GM21737 (cell line): Measurements from ENCODE around the gene CFAP97D1.

Experiments used
- ATAC-seq: cut with Tn5 transposase; IDR thresholded peaks from one replicate; pipeline ENCODE4 v1.9.1; 2021; ENCODE audit warnings: mild to moderate bottlenecking, moderate library complexity; ENCODE audit not compliant: unreplicated experiment

The CFAP97D1 gene

DNA sequence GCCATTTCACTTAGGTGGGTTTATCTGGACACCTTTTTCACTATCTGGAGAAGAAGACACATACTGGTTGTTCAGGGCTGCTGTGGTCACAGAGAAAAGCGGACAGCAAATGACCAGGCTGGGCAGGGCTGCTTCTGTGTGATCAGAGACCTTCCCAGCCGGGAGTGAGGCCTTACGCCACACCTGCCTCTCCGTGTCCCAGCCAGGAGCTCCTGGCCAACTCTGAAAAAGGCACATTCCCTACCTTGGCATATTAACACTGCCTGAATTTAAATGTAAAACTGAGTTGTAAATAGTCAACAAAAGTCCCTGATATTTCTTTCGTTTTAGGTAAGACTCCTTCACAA is 12.5 kb upstream of the CFAP97D1 start:
- ATAC-seq, result no peak

DNA sequence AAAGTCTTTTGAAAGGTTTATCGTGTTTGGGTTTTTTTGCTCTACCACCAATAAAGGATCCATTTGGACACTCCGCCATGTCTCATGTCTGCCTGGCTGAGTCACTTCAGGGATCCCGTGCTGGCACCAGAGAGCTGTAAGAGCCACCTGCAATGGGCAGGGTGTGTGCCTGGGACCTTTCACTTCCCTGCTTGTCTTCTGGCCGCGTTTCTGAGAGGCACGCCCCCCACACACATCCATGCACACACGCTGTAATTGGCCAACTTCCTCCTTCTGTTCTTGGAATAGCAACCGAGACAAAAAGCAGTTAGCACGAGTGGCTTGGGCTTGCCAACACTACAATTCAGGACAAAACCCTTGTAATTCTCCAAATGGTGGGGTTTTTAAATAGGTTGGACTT is 11.9 kb upstream of the CFAP97D1 start:
- ATAC-seq, result no peak

DNA sequence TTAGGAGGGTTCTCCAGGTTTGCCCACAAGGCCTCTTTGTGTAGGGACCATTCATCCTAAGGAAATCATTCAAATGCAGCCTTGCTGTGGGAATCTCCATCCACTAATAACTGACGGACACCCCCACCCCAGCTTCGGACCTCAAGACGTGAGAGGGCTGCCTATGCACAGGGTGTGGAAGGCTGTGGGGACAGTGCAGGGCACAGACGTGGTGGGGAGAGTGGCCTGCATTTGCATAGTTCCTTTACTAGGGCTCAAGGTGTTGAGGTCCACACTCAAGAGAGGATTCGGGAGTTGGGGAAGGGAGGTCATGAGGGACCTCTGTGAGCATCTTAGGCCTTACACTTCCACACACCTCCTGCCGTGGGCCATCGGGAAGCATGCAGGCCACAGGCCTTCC is 11.3 kb upstream of the CFAP97D1 start:
- ATAC-seq, result no peak

DNA sequence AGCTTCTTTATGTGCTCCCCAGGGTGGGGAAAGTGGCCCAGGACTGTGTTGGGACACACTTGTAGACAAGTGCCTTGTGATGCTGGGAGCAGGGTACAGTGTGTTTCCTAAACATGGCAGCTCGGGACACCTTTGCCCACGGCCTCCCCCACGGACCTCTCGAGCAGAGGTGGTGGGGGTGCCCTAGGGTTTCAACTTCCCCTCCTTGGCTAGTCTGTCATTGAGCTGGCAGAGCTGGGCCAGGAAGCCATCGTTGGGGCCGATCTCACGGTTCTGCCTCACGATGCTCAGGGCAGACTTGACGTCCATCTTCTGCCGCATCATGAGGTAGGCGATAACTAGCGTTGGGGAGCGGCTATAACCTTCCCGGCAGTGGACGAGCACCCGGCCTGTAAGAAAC is 10.8 kb upstream of the CFAP97D1 start:
- no peak for ATAC-seq

DNA sequence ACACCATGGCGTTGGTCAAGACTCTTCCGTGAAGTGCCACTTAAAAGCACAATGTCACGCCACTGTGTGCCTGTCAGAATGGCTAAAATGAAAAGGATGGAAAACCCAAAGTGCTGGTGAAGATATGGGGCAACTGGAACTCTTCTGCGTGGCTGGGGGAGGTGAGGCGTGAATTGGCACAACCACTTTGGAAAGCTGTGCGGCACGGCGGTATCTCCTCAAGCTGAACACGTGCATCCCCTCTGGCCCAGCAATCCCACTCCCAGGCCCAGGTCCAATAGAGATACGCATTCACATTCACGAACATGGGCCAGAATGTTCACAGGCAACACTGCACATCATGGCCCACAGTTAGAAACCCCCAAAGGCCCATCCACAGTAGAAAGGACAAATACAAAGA is 10.4 kb upstream of the CFAP97D1 start:
- ATAC-seq, result no peak

DNA sequence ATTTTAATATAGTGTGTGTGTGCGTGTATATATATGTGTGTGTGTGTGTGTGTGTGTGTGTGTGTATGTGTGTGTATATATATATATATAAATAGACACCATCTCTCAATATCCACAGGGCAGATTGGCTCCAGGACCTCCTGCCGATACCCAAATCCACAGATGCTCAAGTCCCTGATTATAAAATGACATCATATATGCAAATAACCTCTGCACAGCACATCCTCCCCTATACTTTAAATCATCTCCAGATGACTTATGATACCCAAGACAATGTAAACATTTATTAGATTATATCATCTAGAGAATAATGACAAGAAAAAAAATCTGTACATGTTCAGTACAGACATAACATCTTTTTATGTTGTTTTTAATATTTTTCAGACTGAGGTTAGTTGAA is 9.3 kb upstream of the CFAP97D1 start:
- ATAC-seq, result no peak

DNA sequence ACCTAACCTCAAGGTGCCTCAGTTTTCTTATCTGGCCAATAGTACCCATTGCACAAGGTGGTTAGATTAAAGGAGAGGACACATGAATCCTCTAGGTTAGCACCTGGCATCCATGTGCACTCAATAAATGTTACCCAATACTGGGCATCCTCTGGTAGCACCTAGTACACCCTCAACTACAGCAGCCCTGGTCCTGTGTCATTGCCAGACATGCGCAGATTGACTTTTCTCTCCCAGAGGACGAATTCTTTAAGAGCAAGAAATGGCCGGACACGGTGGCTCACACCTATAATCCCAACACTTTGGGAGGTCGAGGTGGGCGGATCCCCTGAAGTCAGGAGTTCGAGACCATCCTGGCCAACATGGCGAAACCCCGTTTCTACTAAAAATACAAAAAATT is 8.8 kb upstream of the CFAP97D1 start:
- ATAC-seq, result no peak

DNA sequence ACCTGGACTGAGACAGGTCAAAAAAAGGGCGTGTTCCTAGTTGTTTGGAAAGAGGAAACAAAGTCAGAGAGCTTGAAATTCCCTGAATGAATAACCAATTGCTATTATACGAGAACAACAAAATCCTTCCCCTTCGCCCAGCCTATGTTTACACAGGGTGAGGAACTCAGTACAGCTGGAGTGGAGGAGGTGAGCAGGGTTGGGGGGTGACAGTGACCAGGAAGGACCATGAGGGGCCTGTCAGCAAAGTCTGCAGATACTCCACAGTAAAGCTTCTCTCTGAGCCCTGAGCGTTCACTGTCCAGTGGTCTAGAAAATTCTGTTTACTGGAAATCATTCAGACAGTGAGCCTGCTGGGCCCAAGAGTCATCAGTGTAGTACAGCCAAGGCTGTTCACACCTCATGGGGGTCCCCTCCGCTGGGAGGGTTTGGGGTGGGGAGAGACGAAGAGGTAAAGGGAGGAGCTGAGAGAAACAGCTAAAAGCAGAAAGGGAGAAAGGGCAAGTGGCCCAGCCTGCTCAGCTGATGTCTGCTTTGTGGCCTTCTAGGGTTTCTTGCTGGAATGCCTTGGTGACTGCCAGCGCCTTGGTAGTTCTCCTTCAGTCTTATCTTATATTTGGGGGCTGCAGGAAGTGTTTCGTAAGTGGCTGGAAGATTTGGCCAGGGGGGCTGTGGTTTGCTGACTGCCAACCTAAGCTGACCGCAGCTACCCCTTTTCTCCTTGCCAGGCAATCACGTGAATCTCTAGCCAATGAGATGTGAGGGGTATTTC is 7.2 kb upstream of the CFAP97D1 start:
- ATAC-seq, result no peak

DNA sequence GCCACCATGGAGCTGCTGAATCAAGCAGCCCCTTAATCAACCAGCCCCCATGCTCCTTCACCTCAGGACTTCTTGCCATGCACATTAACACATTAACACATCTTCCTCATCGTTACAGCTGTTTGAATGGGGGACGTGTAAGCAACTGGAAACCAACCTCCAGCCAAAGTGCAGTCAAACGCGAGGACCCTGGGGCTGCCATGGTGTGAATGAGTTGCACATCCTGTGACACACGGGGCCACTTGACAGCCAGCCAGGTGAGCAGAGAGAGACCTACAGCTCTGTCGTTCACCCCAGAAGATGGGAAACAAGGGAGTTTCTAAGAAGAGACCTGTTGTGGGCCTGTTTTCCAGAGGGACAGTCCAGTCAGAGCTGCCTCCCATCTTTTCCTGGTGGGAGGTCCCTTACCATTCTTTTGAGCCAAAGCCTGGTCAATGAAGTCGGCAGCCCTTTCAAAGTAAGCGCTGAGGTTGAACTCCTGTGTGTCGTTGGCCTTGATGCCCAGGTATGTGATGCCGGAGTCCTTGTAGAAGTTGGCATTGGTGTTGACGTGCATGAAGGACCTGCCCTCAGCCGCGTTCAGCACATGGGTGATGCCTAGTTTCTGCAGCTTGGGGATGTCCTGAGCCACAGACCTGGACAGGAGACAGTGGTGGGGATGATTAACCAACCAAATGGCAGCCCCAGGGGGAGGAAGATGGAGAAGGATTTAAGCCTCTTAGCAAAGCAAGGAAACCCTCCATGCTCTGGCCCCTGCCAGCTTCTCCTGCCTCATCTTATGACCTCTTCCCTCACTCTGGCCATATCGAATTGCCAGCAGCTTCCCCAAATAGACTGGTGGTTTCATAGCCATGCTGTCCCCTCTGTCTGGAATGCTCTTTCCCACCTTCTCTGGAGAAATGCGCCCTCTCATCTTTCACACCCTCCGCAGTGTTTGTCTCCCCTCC is 5.7 kb upstream of the CFAP97D1 start:
- ATAC-seq, result no peak

DNA sequence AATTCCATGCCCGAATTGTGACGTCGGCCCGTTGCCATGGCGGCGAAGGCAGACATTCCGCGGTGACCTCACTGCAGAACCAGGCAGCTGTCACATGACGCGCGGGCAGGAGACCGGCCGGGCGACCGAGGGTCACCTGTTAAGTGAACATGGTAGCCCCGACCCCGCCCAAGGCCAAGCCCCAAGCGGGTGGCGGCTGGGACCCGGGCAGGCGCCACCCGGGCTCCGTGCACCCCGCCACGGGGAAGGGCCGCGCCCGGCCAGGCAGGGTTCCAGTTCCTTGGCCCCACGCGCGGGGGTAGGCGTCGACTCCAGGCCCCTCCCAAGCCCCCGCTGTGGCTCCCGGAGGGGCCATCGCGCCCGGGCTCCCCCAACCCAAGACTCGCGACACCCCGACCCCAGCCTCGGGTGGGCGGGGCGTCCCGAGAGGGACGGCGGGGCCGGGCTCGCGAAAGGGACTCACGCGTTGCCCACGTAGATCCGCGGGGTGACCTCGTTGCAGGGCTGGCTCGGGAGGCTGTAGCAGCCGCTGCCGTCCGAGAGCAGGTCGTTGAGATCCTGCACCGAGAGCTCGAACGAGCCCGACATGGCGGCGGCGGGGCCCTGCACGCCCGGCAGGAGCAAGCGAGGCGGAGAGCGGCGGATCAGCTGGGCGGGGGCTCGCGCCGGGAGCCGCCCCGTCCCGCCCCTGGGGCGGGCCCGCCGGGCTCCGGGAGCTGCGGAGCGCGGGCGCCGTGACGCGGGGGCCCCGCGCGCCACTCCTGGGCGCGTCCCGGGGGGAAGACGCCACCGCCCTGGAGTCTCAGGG is 1.7 kb upstream of the CFAP97D1 start, which contains the start of gene DUSP3:
TSS of gene DUSP3 (minus strand) at position 641 of the 808 bp plus-strand sequence. CDS start at position 588, 53 bp downstream.
- ATAC-seq, result peak; percentile 76

DNA sequence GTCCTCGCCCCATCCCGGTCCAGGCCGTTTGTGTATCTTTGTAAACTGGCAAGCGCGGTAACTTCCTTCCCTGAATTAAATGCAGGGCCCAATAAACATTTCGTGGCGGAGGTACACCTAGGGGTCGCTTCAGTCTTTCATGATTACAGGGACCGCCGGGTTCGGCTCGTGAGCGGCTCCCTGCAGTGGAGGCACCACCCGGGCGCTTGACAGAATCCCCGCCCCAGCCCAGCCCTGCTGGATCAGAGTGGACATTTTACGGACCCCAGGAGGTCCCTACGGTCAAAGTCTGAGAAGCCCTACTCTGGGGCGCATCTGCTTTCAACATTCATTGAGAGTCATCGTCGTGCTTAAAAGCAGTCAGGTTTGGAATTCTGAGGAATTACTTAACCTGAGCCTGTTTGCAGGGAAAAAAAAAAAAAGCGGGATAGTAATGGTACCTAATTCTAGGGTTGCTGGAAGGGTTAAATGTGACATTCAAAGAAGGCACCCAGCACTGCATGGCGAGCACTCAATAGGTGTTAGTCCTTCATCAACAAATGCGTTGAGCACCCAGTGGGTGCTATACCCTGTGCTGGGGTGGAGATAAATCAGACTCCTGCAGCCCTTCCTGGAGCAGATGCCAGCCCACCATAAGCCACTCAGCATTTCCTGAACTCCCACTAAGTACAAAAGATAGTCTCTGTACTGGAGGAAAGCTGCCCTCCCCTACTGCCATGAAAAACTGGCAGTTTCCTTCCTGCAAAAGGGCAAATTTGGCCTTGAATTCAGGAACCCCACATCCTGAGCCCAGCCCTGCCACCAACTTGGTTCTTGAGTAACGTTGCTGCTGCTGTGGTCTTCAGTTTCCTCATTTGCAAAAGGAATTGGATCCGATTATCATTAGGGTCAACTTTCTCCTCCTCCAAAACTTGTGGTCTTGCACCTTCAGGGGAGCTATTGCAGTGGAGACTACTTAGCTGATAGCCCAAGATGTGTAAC is 800 bp upstream of the CFAP97D1 start:
- ATAC-seq, result no peak

DNA sequence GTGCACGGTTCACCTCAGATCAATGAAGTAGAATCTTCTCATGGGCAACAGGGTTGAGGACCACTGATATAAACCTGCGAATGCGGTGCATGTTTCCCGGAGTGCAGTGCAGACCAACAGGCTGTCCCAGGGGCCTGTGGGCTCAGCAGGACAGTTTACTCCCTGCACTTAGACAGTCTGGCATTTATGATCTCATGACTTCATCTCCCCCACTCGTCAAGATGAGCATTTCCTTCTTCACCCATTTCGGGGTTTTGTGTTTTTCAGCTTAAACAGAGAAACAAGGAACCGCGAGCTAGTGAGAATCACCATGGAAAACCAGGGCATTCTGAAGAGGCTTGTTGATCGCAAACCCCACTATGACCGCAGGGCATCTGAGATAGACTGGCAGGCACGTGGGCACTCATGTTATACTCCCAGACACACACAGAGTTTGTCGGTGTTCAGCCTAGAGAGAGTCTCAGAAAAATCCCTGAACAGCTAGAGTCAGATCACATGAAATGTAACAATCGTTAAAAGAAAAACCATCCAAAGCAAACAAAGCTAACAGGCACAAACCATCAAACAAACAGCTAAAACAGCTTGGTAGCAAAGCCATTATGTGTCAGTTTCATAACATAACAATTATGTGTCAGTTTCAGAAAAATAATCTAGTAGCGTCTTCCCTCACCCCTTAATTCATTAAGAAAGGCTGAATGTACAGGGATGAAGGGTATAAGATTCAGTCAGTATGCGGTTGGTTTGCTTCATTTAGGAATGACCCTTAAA is 2.9 kb downstream of the CFAP97D1 start:
- no peak for ATAC-seq

DNA sequence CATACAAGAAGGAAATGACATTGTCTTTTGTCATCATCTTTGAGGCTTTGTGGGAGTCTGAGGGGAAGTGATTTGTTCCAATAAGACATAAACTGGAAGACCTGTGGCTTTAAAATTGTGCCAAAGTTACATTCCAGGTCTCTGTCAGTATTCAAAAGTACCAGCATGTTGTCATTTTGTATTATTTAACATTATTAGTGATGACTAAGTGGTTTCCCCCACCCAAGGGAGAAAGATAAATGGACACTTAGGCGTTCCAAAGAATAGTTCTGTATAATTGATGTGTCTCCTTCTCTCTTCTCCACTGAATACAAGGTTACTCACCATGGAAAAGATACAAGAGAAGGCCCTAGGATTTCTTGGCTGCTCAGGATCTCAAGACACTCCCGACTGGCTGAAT is 3.8 kb downstream of the CFAP97D1 start:
- no peak for ATAC-seq

DNA sequence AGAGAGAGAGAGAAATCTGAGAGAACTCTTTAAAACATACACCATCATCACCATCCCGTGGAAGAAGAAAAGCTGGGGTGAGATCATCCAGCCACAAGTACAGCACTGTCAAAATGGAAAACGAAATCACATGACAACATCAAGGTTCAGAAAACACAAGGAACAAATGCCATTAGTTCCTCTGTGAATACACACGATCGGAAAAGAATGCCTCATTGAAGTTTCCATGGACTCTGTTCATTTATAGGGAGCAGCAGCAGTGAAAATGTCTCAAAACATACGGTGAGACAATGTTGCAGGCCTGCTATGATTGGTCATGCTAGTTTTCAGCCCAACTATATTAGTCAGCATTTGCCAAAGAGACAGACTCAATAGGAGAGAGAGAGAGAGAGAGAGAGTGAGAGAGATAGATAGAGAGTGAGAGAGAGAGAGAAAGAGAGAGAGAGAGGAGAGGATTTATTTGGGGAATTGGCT is 4.4 kb downstream of the CFAP97D1 start:
- ATAC-seq, result no peak

DNA sequence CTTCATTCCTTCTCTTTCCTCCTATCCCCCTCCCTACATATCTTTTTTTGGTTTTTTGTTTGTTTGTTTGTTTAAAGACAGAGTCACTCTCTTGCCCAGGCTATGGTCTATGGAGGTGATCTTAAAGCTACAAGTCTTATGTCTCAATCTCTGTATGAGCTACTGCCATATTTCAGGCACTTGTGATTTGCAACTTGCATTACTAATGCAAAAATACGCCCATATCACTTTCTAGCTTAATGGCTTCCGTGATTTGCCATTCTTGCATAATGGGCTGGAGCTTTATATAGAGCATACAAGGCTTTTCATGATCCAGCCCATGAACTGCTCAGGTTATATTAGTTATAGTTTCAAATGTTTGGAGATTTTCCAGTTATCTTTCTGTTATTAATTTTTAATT is 7.5 kb downstream of the CFAP97D1 start:
- ATAC-seq, result no peak

DNA sequence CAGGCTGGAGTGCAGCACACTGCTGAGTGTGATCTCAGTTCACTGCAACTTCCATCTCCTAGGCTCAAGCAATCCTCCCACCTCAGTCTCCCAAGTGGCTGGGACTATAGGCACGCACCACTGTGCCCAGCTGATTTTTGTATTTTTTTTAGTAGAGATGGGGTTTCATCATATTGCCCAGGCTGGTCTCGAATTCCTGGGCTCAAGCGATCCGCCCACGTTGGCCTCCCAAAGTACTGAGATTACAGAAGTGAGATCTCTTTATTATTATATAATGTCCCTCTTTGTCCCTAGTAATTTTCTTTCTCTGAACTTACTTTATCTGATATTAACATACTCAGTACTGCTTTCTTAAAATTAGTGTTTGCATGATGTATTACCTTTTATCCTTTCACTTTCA is 8.3 kb downstream of the CFAP97D1 start:
- no peak for ATAC-seq

DNA sequence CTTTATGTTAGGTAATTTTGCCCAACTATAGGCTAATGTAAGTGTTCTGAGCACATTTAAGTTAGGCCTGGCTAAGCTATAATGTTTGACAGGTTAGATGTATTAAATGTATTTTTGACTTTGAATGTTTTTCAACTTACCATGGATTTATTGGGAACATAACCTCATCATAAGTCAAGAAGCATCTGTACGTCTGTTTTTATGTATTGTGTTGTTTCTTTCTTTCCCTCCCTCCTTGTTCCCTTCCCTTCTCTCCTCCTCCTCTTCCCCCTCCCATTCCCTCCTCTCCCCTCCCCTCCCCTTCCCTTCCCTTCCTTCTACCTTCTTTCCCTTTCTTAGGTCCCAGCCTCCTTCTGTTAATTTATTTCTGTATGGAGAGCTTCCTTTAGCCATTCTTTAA is 9.2 kb downstream of the CFAP97D1 start:
- no peak for ATAC-seq

DNA sequence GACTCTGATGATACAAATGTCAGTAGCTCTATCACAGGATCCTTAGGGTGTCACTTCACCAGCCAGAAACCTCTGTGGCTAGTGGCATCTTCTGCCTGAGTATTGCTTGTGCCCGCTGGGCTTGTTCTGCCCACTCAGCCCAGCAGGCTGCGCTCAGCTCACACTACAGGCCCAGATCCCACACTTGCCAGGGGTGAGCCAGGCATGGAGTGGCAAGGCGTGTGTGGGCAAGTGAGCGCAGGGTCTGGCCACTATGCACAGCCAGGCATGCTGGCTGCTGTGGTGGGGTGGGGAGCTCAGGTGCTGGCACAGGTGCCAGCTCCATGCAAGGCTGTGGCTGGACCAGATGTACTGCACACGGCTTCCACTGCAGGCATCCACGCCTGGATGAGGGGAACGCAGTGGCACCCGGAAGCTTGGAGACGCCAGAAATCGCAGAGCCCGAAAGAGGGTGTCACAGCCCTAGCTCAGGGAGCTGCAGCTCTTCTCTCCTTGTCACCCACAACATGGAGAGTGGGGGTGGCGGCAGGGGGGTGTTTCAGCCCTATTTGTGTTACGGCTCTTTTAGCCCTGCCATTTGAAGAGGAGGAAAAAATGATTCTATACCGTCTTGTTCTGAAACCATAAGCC is 10.2 kb downstream of the CFAP97D1 start:
- ATAC-seq, result no peak

DNA sequence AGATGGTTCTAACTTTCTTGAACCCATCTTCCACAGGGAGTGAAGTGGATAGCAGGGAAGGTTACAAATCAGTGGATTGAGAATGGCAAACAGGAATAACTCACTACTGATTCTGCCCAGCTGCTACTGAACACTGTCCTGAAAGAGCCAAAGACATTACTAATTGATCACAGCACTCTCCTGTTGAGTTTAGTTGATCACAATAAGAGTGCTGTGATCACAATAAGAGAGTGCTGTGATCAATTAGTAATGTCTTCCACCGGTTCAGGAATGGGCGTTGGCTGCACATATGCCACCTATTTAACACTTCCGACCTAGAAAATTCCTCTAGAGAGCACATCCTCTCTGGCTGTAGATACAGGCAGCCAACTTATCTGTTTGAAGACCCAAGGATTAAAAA is 11.4 kb downstream of the CFAP97D1 start:
- no peak for ATAC-seq
